Sciatic nerve (tissue), 2 donors: ENCODE measurements around the gene UBD. TPM values are rescaled to one million over a fixed set of nuclear protein-coding genes. Genes with fewer than 3 reads are reported as not detected.

ENCODE experiments used
- ATAC-seq: fragments of 200-7000 bp; cut with Tn5 transposase; one replicate; pipeline ENCODE4 v1.9.1; 2020; ENCODE audit warnings: mild to moderate bottlenecking, moderate library complexity
- DNase-seq: peaks from one replicate; pipeline ENCODE4 v3.0.0-alpha.2; 2020; ENCODE audit warnings: low spot score
- intact Hi-C: fragments of 100-400 bp; cut with DNase I; formaldehyde crosslinking; loops from one replicate; pipeline ENCODE4 v1.14.2; 2022
- total RNA-seq: library from RNA; stranded (reverse); fragmentation: NEBNext Ultra II Directional; extraction: Animal tissue kit (Norgen Biotek cat#: 25700); gene quantifications from one replicate; pipeline ENCODE4 v1.2.1, GENCODE V29; 2021
- donor health status: DM: no; HTN: no; CAD: no.
- donor health status: DM: no; HTN: no; CAD: no.

The UBD gene
- total RNA-seq, 1 donor from 2014 or later: 4.1 TPM

DNA sequence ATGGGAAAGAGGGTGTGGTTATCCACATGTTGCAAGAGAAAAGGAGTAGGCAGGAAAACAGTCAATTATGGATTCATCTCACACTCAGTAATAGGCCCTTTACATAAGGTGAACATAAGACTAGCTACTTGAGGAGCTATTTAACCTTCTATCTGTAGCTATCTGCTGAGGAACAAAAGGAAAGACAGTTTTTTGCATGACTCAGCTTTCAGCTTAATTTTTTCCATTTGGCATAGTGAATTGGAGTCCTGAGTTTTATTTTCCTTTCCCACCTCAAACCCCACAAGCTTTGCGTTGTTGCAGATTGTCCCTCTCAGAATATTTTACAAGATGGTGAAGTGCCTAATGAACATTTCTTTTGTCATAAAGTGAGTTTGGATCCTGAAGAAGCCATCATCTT lies 32.4 kb downstream of the UBD start:
- DNase-seq: no peak
- intact Hi-C loops: no loop called here
- ATAC-seq: no peak

DNA sequence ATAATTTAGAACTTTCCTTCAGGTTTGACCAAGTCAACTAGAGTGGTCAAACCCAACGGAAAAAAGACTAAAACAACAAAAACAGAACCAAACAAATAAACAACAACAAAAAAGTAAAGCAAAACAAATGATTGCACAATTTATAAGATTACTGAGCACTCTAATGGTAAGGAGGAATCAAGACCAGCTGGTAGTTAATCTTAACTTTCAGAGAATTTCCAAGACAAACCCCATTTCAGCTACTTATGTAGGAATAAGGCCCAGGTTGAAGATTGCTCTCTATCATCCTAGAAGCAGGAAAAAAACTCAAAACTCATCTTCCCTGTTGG lies 34.3 kb downstream of the UBD start:
- intact Hi-C loops: no loop called here
- ATAC-seq (no peak), DNase-seq (no peak)

DNA sequence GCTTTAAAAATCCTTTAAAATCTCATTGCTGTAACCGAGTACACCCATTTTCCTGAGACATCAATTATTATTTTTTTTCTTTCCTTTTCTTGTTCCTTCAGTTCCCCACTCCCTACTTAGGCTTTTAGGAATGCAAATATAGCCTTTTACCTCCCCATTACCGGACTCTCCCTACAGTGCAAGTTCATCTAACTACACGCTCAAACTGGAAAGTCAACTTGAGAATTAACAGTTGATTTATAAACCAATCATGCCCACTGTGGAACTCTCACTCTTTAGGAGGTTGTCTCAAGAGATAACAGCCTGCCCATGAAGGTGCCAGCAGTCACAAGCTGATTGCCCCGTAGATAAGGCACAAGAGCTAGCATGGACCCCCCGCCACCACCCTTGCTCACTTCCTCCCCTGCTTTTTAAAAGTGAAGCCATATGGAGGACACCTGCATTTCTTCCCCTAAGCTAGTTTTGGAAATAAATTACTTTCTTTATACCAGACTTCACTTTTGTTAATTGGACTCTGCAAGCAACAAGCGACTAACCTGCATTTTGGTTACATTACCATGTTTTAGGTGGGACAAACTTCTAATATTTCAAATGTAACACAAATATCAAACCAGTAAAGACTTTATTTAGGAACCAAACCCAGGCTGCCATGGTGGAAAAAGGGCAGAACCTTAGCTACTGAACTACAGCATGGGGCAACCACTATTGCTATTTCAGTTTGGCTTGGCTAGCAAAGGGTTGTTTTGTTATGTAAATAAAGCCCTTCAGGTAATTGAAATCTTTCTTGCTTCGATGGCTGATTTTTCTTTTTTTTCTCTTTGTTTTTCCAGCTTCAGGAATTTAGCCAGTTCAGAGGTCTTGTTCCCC lies 34.9 kb downstream of the UBD start:
- no peak for DNase-seq
- no peak for ATAC-seq
- intact Hi-C loops: no loop called here

DNA sequence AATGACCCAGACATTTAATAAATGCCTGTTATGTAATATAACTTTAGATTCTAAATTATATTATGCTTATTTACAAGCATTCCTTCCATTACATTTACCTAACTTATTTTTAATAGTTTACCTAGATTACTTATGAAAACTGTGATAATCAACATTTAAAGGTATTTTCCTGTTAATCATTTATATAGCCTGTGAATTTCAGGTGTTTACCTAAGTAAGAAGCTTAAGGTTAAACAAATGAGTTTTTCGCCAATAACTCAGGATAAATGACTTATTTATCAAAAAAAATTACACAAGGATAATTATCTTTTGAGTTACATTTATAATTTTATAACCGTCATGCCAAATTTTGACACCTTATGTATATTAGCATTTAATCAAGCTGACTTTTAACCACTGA lies 35.5 kb downstream of the UBD start:
- ATAC-seq: no peak
- no peak for DNase-seq
- intact Hi-C loops: no loop called here

DNA sequence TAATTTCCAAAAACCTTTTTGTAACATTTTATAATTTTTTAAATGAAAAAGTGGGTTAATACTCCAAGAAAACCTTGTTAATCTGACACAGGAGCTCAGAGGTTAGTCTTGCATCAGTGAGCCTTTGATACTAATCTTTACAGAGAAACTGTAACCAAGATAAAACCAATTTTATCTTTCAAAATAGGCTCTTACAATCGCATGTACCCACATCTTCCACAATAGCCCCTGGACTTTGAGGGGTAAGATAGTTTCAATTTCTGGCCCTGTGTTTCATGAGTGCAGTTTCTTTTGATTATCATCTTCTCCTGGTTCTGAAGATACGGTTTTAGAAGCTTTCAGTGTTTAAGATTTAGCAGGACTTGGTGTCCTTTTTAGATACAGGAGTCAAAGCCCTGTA lies 37.3 kb downstream of the UBD start:
- ATAC-seq (no peak), DNase-seq (no peak)
- intact Hi-C loops: no loop called here

DNA sequence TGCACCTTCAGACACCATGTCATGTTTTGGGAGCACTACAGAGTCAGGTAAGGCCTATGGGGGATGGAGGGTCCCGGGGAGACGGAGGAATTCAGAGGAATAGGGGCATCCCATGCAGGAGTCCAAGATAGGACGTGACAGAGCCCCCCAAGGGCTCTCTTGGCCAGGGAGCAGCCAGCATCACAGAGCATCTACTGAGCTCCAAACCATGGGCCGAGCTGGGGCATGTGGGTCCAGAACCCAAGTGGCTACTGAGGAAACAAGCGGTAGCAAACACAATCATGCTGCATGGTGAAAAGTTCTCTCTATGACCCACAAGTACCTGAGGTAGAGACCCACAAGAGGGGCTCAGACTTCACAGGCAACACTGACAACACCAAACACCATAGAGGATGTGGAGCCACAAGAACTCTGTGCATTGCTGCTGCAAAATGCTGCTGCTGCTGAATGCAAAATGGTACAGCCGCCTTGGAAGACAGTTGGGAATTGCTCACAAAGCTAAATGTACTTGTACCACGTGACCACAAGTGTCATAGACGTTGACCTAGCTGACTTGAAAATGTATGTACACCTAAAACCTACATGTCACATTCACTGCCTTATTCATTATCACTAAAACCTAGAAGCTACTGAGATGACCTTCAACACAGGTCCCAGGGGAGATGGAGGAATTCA lies 38.4 kb downstream of the UBD start:
- ATAC-seq: no peak
- intact Hi-C loops: no loop called here
- DNase-seq: no peak

DNA sequence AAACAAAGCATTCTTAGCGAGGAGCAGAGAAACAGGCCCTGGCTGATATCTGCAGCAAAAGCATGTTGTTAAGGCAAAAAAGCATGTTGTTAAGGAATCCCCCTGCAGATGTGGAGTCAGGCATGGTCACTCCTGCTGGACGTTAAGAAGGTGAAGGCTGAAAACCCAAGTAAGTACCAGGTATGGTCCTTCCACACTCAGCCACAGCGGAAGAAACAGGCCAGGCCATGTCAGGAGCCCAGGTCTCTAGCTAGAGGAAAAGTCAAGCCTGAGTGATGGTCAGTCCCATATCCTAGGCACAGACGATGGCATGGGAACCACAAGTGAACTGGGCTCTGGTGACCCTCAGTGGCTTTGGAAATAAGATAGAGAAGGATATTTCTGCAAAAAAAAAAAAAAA lies 39.3 kb downstream of the UBD start:
- no peak for ATAC-seq
- no peak for DNase-seq
- intact Hi-C loops: no loop called here

DNA sequence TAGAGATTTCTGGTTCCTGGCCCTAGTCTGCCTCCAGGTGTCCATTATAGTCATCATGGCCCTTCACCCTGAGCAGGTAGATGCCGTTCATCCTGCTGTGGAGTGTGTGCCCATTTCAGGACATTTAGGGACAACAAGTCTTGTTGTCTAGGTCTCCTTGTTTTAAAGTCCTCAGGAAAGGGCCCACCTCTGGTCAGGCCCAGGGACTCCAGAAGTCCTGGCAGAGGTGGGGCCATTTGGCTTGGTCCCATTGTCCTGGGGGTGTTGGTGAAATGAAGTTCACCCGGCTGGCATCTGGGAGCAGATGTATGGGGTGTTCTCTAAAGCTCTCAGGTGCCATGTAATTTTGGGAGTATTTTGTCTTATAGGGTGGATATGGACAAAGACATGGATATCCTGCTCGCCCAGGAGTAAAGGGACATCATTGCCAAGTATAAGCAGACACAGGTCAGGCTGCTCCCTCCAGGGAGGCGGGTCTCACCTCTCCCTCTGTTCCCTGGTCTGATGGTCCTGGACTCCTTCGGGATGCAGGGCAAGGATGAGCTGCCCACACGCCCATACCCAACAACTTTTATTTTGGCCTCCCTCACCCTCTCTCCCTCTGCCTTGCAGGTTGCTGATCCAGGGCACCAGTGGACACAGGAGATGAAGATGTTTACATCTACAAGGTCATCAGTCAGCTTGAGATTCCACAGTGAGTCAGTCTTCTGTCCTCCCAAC lies 40.1 kb downstream of the UBD start:
- intact Hi-C loops: no loop called here
- DNase-seq (no peak), ATAC-seq (no peak)

DNA sequence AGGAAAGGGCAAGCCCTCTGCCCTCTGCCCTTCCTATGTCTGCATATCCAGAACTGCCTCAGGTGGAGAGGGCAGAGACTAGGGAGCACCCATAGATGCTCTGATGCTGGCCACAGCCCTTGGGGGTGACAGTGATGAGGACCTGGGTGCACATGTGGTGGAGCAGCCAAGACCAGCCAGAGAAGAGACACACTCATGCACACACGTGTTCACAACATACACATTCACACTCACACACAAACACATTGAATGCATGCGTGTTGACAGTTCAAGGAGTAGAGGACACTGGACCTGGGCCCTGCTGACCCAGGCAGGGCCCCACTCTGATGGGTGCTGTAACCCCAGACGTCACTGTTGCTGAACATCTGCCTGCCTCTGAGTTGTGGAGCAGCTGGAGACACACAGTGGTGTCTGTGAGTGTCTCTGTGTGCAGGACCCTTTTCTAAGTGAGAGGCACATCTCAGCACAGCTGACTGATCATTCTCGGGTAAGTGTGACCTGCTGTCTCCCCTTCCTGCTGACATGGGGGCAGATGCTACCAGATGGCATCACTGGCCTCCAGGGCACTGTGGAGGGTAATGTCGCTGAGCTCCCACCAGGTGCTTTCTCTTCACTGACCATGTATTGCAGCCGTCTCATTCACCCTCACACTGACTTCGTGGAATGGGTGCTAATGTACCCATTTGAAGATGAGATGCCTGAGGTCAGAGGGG lies 41.6 kb downstream of the UBD start:
- no peak for ATAC-seq
- DNase-seq: no peak
- intact Hi-C loops: no loop called here

DNA sequence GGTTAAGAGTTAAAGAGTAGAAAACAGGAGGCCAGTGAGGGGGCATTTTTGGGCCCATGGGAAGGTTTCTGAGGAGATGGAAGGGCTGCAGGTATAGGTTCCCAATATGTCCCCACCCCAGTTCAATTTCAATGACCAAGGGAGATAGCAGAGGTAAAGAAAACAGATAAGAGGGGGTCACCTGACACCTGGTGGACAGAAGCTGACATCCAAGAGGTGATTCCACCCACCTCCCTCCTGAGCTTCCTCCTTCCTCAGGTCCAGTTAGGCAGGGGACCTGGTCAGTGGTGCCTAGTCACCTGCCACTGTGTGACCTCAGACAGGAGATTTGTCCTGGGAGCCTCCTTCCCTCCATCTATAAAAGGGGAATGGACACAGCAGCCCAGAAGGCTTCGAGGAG lies 42.3 kb downstream of the UBD start:
- ATAC-seq (no peak), DNase-seq (no peak)
- intact Hi-C loops: no loop called here

DNA sequence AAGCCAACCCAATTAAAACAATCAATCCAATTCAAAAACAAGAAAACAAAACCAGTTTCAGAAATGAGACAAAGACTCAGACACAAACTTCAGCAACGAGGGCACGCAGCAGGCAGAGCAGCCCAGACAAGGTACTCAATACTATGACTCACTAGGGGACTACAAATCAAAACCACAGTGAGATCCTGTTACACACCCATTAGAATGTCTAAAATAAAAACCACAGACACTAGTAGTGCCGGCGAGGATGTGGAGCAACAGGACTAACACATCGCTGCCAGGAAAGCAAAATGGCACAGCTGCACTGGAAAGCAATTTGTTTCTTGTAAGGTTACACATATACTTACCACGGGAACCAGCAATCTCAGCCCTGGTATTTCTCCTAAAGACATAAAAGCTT lies 43.4 kb downstream of the UBD start:
- ATAC-seq (no peak), DNase-seq (no peak)

DNA sequence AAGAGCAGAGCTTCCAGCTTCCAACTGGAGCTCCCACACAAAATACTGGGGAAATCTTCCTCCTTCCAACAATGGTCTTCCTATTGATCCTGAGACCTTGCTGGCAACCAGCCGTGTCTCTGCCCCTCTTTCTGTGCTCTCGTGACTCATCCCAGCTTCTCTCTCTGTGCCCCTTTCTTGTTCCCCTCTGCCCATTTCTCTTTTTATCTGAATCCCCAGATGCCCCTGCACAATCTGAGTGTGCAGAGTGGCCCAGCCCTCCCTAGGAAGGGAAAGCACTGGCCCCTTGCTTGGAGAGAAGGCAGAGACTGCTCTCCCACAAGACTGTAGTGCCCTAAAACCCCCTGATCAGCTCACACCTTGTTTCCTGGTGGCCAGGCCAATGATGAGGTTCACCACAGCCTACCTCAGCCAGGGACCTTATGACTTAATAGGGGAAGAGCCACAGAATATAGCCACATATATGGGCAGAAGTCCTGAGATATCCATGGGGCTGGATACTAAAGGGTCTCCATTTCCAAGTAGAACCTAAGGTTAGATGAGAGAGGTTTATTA lies 48.7 kb downstream of the UBD start:
- ATAC-seq (no peak), DNase-seq (no peak)
- intact Hi-C loops: no loop called here

More for the DNA sequence above, 43.4 kb downstream of the UBD start:
- intact Hi-C loops: no loop called here

DNA sequence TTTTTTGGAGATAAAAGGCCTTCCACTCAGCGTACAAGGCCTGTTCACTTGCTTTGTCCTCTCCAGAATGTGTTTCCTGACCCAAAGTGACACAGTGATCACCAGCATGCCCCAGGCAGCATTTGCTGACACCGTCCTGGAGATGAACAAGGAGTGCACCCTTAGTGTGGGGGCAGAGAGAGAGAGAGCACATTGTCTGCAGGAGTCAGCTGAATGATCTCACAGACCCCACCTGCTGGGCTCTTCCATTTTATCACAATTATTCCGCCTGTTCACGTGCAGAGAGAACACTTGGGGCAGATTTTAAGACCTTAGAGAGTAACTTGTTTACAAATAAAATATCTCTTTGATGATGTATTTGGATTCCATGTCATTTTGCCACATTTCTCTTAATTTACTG lies 49.3 kb downstream of the UBD start:
- intact Hi-C loops: no loop called here
- DNase-seq: no peak
- ATAC-seq: no peak

DNA sequence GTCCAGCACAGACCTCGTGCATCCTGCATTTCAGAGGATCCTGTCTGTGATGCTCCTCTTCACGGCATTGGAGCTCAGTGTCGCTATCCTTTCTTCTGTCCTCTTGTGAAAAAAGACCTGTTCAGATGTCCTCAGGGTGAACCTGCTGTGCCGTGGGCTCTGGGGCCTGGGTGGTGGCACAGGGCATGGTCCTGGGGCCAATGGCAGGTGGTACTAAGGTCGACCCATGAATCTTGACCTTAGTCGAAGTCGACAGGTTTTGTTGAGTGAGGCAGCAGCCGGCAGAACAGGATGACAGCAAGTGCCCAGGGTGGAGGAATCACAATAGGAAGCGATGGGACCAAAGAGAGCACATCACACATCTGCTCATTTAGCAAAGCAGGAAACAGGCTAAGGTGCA lies 49.8 kb downstream of the UBD start:
- intact Hi-C loops: no loop called here
- no peak for ATAC-seq
- DNase-seq: no peak

DNA sequence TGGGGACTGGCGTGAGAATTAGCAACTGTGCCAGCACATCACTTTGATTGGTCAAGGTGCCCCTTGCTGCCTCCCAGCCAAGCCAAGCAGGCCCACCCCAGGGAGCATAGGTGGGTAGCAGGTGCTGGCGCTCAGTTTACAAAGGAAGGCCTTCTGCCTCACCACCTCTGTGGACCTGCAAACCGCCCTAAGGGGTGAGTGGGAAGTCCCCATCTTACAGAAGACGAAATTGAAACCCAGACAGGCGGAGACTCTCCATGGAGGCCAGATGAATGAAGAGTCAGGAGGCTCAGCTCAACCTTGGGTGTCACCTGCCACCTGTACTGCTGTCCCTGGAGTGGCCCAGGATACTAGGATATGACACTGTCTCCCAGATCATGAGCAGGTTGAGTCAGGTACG lies 50.3 kb downstream of the UBD start:
- ATAC-seq: no peak
- intact Hi-C loops: no loop called here

DNA sequence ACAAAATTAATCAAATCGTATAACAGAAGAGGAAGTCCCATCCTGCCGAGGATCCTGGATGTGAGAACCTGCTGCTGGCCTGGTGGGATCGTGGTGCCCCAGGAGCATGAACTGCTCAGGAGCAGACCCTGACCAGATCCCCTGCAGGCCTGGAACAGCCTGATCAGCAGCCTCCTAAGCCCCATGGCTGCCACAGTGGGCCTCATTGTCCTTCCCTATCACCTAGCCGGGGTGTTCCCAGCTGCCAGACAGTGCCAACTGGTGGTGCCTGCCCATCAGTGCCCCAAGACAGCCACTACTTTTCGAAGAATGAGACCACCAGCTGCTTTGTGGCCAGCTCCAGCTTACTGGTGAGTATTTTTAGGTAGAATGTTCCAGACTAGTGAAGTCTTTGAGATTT lies 52.2 kb downstream of the UBD start:
- ATAC-seq (no peak), DNase-seq (no peak)
- intact Hi-C loops: no loop called here

More for the DNA sequence above, 50.3 kb downstream of the UBD start:
- no peak for DNase-seq

DNA sequence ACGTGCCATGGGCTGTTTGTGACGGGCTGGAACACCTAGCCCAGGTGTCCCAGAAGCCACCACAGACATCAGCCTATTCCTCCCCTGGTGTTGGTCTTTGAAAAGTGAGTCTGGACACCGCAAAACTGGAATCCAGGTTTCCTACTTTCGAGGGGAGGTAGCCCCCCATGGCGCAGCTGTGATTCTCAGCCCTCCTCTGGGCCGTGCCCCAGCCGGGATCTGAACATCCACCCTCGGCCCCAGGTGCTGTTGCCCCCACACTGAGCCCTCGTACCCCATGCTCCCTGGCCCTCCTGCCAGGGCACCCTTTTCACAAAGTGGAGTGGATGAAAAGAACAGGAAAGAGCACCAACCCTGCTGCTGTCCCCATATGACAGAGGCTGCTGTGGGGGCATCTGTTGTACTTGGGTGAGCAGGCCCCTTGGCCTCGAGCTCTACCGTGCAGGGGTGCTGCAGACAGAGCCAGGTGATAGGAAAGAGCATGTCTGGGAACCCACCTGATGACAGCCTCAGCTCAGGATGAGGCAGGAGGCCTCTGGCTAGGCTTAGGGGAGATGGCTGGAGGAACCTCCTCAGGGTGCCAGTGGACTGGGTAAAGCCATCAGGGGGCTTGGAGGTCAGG lies 53.0 kb downstream of the UBD start:
- DNase-seq: no peak
- ATAC-seq: no peak
- intact Hi-C loops: no loop called here

DNA sequence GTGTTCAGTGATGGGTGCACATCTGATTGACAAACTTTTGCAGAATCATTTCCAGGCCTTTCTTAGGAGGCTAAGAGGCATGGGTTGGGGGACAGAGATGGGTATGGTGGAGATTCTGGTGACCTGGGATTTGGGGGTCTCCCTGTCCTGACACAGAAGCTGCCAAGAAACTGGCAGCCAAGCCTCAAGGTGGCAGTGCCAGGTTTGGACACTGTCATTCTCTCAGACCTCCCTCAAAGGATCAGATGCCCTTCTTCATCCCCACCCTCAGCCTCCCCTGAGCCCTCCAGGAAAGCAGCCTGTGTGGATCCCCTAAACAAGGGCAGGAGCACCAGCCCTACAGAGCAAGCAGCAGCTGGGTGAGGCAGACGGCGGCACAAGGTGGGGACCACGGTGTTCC lies 53.7 kb downstream of the UBD start:
- DNase-seq: no peak
- no peak for ATAC-seq
- intact Hi-C loops: no loop called here
